DMS79 treated with DMSO at 0.1 percent for 48 hours (cell line): ENCODE data around the gene PRR23E.

ENCODE experiments used
- DNase-seq: peaks from one replicate; lab custom pipeline; 2025; lab: John Stamatoyannopoulos, UW

The PRR23E gene

GRCh38 chr3:127184870-127185216 is 8.1 kb upstream of the PRR23E start:
- no peak for DNase-seq

- no peak for DNase-seq
Measured at GRCh38 chr3:127185268-127185667, 7.7 kb upstream of the PRR23E start.

GRCh38 chr3:127185962-127186674 is 6.8 kb upstream of the PRR23E start:
- no peak for DNase-seq

- DNase-seq: no peak
Measured at GRCh38 chr3:127187316-127187715, 5.6 kb upstream of the PRR23E start.

GRCh38 chr3:127193341-127193740 is 410 bp downstream of the PRR23E start:
- DNase-seq: no peak

GRCh38 chr3:127193775-127194174 is 844 bp downstream of the PRR23E start:
- no peak for DNase-seq

- no peak for DNase-seq
Measured at GRCh38 chr3:127194601-127195187, 1.8 kb downstream of the PRR23E start.

- DNase-seq: no peak
Measured at GRCh38 chr3:127195417-127195816, 2.5 kb downstream of the PRR23E start.

GRCh38 chr3:127196002-127196401 is 3.1 kb downstream of the PRR23E start:
- no peak for DNase-seq

- no peak for DNase-seq
Measured at GRCh38 chr3:127196466-127197299, 3.8 kb downstream of the PRR23E start.

- no peak for DNase-seq
Measured at GRCh38 chr3:127197300-127198189, 4.6 kb downstream of the PRR23E start.

- DNase-seq: no peak
Measured at GRCh38 chr3:127200086-127200691, 7.3 kb downstream of the PRR23E start.

- DNase-seq: no peak
Measured at GRCh38 chr3:127203024-127203423, 10.1 kb downstream of the PRR23E start.

GRCh38 chr3:127204841-127205582 is 12.1 kb downstream of the PRR23E start:
- DNase-seq: no peak

- DNase-seq: no peak
Measured at GRCh38 chr3:127206154-127206553, 13.2 kb downstream of the PRR23E start.

GRCh38 chr3:127206611-127207516 is 13.9 kb downstream of the PRR23E start:
- DNase-seq: no peak

GRCh38 chr3:127207727-127208482 is 15.0 kb downstream of the PRR23E start:
- DNase-seq: no peak

- DNase-seq: no peak
Measured at GRCh38 chr3:127208483-127209100, 15.7 kb downstream of the PRR23E start.
